ENCODE data around the gene RTN4RL2. TPM values are rescaled to one million over a fixed set of nuclear protein-coding genes. Genes with fewer than 3 reads are reported as not detected.

Gene RTN4RL2
- total and polyA plus RNA-seq, 2 experiments from 2014 or later: 0.09 to 1.3 TPM

GRCh38 chr11:57480409-57481137 is 20.2 kb downstream of the RTN4RL2 start:
- Histone ChIP-seq H3K27ac (no peak overlapping the region), H3K4me3 (no peak overlapping the region), H3K4me1 (ENCODE audit: low read depth) (no peaks in the 10 kb centered on the region), H3K9me3 (ENCODE audit: low read depth) (no peaks in the 10 kb centered on the region), H3K27me3 (peaks cover 38% of the 10 kb centered on the region), H3K36me3 (no peaks in the 10 kb centered on the region)
- peak; percentile 61 to 67 for DNase-seq (ENCODE audit: low read depth in 1 of 2, low spot score in 1 of 2)
- TF ChIP-seq, protein P1, sequence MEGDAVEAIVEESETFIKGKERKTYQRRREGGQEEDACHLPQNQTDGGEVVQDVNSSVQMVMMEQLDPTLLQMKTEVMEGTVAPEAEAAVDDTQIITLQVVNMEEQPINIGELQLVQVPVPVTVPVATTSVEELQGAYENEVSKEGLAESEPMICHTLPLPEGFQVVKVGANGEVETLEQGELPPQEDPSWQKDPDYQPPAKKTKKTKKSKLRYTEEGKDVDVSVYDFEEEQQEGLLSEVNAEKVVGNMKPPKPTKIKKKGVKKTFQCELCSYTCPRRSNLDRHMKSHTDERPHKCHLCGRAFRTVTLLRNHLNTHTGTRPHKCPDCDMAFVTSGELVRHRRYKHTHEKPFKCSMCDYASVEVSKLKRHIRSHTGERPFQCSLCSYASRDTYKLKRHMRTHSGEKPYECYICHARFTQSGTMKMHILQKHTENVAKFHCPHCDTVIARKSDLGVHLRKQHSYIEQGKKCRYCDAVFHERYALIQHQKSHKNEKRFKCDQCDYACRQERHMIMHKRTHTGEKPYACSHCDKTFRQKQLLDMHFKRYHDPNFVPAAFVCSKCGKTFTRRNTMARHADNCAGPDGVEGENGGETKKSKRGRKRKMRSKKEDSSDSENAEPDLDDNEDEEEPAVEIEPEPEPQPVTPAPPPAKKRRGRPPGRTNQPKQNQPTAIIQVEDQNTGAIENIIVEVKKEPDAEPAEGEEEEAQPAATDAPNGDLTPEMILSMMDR (IDR thresholded peaks at IDR 0.05; ENCODE audit: low read depth, low read length): peak; percentile 87

GRCh38 chr11:57481315-57481714 is 21.0 kb downstream of the RTN4RL2 start:
- TF ChIP-seq, protein P1 (IDR thresholded peaks at IDR 0.05; ENCODE audit: low read depth, low read length): no peak
- Histone ChIP-seq H3K27ac (no peak overlapping the region), H3K4me1 (ENCODE audit: low read depth) (no peaks in the 10 kb centered on the region), H3K36me3 (no peaks in the 10 kb centered on the region), H3K9me3 (ENCODE audit: low read depth) (no peaks in the 10 kb centered on the region), H3K27me3 (peaks cover 31% of the 10 kb centered on the region), H3K4me3 (no peak overlapping the region)
- DNase-seq (ENCODE audit: low read depth in 1 of 2, low spot score in 1 of 2): no peak

DNA sequence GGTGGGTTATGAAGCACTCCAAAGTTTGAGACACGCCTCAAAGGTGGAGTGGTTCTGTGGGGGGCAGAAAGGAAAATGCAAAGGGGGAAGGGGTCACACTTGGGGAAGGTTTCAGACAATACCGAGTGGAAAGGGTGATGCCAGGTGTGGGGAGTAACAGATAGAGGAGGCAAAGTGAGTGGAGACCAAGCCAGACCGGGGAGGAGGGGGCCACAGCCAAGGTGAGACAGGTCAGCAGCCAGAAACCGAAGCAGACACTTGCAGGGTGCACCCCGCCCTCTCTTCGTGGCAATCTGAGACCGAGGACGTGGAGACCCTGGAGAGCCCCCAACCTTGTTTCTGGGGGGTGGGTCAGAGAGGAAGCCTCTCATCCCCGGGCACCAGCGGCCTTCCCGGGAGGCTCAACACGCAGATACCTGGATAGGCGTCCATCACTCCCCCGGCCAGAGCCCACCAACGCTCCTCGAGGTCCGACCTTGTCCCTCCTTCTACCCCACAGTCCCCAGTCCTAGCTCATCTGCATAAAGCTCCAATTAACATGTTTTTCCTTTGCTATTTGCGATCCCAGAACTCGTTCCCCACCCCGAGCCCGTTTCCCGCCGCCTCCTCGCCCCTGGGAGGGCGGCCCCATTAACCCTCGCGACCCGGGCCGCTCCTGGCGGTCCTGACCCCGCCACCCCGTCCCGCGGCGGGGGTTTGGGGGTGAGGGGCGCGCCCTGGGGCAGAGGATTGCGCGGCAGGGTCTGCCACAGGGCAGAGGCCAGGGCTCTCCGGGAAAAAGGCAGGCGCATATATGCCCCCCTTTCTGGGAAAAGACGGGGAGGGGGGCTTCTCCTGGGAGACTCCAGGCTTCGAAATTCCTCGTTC is 21.8 kb downstream of the RTN4RL2 start:
- no peaks in the 10 kb centered on the region for H3K36me3 ChIP-seq
- H3K9me3 ChIP-seq (ENCODE audit: low read depth): no peaks in the 10 kb centered on the region
- no peak overlapping the region for H3K27ac ChIP-seq
- TF ChIP-seq, protein P1 (IDR thresholded peaks at IDR 0.05; ENCODE audit: low read depth, low read length): no peak
- H3K27me3 ChIP-seq: peaks cover 22% of the 10 kb centered on the region
- H3K4me1 ChIP-seq (ENCODE audit: low read depth): no peaks in the 10 kb centered on the region
- H3K4me3 ChIP-seq: peak overlapping the region; percentile 41
- no peak for DNase-seq (ENCODE audit: low read depth in 1 of 2, low spot score in 1 of 2)

DNA sequence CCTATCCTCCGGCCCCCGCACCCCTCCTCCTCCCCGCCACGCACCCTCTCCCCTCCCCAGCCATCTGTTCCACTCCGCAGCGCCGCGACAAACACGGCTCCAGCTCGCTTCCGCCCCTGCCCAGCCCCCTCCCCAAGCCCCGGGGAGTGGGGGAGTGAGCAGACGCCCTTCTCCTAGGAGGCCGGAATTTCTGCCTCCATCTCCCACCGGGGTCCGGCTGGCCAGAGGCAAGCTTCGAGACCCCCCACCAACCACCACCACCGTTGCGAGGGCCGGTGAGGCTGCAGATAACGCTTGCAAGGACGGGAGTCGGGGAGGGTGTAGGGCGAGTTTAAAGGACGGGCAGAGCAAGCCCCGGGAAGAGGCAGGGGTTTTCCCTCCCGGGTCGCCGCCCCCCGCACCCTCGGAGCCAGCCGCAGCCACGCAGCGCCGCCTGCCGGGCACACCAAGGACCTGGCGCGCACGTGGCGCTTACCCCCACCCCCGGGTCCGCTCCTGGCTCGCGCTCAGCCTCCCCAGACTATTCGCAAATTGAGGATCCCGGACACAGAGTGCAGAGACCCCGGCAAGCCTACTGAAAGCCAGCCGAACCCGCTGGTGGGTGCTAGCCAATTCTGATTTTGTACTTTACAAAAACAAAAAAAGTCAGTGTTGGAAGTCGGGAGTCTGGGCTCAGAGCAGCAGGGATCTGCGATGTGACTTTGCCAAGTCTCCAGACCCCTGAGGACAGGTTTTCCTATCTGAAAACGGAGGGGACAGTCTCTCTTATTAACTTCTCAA is 22.6 kb downstream of the RTN4RL2 start:
- Histone ChIP-seq H3K27ac (no peak overlapping the region), H3K27me3 (peaks cover 18% of the 10 kb centered on the region), H3K4me1 (ENCODE audit: low read depth) (no peaks in the 10 kb centered on the region), H3K4me3 (peak overlapping the region; percentile 41), H3K9me3 (ENCODE audit: low read depth) (no peaks in the 10 kb centered on the region), H3K36me3 (no peaks in the 10 kb centered on the region)
- TF ChIP-seq, protein P1 (IDR thresholded peaks at IDR 0.05; ENCODE audit: low read depth, low read length): peak; percentile 78
- peak; percentile 62 to 74 for DNase-seq (ENCODE audit: low read depth in 1 of 2, low spot score in 1 of 2)

DNA sequence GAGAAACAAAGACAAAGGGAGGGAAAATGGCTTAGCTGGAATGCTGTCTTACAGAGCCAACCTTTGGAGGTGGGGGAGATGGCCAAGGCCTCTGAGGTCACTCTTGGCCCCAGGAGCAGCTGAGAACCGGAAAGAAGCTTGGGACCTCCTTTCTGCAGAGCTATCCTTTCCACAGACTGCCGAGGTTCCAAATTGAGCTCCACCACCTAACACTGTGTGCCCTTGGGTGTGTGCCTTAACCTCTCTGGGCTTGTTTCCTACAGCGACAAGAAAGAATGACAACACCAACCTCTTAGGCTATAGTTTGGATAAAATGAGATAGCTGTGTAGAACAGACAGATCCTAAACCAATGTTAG is 23.2 kb downstream of the RTN4RL2 start:
- H3K27ac ChIP-seq: no peak overlapping the region
- H3K27me3 ChIP-seq: peaks cover 18% of the 10 kb centered on the region
- TF ChIP-seq, protein P1 (IDR thresholded peaks at IDR 0.05; ENCODE audit: low read depth, low read length): no peak
- H3K9me3 ChIP-seq (ENCODE audit: low read depth): no peaks in the 10 kb centered on the region
- DNase-seq (ENCODE audit: low read depth in 1 of 2, low spot score in 1 of 2): no peak
- no peak overlapping the region for H3K4me3 ChIP-seq
- no peaks in the 10 kb centered on the region for H3K4me1 ChIP-seq (ENCODE audit: low read depth)
- H3K36me3 ChIP-seq: no peaks in the 10 kb centered on the region

Data from cardiac muscle cell (in vitro differentiated cells and primary cell).